ENCODE results near the gene GAS6. TPM values are rescaled to one million over a fixed set of nuclear protein-coding genes. Genes with fewer than 3 reads are reported as not detected.

The GAS6 gene
- total RNA-seq, 3 donors from 2014 or later = 101 to 168 (median 113) TPM

DNA sequence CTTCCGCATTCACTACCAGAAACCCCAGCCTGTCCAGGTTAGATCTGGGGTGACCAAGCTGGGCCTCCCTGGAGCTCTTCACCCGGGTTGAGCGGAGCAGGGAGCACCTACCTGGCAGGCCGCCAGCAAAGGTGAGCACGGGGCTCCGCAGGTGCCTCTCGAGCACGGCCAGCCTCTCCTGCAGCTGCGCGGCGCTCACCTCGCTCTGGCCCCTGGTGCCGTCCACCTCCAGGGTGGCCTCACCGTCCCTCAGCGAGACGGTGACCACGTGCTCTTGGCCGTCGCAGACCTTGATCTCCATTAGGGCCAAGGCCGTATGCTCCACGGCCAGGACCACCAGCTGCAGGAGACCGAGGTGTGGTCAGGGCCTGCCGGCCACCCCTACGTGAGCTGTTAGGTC lies 42.0 kb downstream of the GAS6 start:
- intact Hi-C loops (cut with DNase I, micrococcal nuclease) = no loop called here
- ATAC-seq (no peak), DNase-seq (no peak)
- H3K4me1 ChIP-seq (ENCODE audit: low read depth) = no peaks in the 10 kb centered on the region
- no peaks in the 10 kb centered on the region for H3K9me3 ChIP-seq
- no peaks in the 10 kb centered on the region for H3K36me3 ChIP-seq (ENCODE audit: low read depth)
- no peak overlapping the region for H3K4me3 ChIP-seq
- TF ChIP-seq, protein P1, sequence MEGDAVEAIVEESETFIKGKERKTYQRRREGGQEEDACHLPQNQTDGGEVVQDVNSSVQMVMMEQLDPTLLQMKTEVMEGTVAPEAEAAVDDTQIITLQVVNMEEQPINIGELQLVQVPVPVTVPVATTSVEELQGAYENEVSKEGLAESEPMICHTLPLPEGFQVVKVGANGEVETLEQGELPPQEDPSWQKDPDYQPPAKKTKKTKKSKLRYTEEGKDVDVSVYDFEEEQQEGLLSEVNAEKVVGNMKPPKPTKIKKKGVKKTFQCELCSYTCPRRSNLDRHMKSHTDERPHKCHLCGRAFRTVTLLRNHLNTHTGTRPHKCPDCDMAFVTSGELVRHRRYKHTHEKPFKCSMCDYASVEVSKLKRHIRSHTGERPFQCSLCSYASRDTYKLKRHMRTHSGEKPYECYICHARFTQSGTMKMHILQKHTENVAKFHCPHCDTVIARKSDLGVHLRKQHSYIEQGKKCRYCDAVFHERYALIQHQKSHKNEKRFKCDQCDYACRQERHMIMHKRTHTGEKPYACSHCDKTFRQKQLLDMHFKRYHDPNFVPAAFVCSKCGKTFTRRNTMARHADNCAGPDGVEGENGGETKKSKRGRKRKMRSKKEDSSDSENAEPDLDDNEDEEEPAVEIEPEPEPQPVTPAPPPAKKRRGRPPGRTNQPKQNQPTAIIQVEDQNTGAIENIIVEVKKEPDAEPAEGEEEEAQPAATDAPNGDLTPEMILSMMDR (IDR thresholded peaks at IDR 0.05) = no peak

DNA sequence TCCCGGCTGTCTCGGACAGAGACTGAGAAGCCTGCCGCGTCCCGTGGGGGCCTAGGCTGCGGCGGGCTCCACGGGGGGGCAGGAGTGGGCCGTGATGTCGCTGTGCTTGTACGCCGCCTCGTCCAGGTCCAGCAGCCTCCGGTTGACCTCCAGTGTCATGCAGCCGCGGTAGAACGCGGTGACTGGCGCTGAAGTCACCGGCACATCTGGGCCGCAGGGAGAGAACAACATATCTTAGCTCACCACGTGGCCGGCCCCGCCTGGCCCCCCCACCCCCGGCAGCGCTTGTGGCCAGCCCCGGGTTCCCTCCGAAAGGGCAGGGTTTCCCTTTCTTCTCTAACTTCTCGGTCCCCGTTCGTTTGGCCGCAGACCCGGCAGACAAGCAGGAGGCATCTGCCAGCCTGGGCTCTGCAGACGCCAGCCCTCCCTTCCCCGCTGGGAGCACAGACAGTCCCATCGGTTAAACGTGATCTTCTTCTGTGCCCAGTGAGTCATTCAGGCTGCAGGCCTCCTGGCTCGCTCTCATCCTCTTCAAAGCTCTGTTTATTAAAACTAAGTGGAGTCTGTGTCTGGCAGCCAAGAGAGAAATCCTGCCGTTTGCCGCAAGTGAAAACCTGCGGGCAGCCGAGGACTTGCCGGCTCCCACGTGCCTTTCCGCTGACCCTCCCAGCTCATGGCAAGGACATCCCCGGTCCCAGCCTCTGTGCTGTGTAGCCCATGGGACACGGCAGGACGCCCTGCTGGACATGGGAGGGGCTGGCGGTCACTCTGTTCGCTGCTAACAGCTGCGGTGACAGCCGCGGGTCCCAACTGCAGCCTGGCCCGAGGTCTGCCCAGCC lies 42.8 kb downstream of the GAS6 start:
- no peaks in the 10 kb centered on the region for H3K4me1 ChIP-seq (ENCODE audit: low read depth)
- intact Hi-C loops (cut with DNase I, micrococcal nuclease) = no loop called here
- no peaks in the 10 kb centered on the region for H3K36me3 ChIP-seq (ENCODE audit: low read depth)
- ATAC-seq = peak; percentile 34
- no peaks in the 10 kb centered on the region for H3K9me3 ChIP-seq
- no peak overlapping the region for H3K4me3 ChIP-seq
- DNase-seq = peak in 2 of 3 donors; percentile 44 to 73
- TF ChIP-seq, protein P1 (IDR thresholded peaks at IDR 0.05) = no peak

DNA sequence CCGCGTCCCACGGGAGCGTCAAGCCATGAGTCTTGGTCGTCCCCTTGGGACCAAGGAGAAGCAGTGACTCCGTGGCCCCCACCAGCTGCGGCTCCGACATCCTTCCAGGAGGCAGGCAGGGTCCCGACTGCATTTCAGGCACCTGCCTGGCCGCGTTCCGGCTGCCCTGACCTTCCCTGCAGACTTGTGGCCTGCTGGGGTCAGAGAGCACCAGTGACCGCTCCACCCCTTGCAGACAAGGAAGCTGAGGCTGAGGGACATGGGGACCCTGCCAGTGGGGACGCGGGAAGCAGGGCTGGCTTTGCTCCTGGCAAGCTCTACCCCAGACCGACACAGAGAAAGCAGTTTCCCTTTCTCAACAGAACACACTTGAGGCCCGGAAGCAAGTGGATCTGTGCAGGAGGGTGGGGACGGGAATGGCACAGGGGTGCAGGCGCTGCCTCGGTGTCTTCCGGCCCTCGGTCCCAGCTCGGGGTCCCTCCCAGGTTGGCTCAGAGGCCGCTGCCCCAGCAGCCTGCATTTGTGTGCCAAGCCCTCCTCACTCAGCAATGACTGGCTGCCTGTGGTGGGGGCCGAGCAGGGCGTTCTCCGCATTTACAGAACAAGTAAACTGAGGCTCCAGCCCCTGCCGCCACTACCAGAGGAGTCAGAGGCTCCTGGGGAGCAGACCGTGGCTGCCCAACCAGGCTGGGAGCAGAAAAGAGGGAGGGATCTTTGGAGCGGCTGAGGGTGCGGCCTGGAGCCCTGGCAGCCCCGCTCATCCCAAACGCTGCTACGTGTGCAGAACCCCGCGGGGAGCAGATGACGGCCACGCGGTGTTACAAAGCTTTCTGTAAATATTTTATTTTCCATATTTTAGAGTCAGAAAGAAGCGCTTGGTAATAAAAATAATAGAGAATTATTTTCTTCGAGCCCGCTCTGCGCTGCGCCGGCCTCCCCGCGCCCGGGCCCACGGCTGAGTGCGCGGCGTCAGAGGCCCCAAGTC lies 43.9 kb downstream of the GAS6 start:
- H3K9me3 ChIP-seq = no peaks in the 10 kb centered on the region
- intact Hi-C loops (cut with DNase I, micrococcal nuclease) = loop anchor here in 1 of 2 donors (5.0 to 10.0 kb wide), 2 partner anchors 115 to 407 kb away; no protein-coding TSS in a partner anchor
- no peak for DNase-seq
- TF ChIP-seq, protein P1 (IDR thresholded peaks at IDR 0.05) = no peak
- no peaks in the 10 kb centered on the region for H3K4me1 ChIP-seq (ENCODE audit: low read depth)
- no peaks in the 10 kb centered on the region for H3K36me3 ChIP-seq (ENCODE audit: low read depth)
- ATAC-seq = no peak
- no peak overlapping the region for H3K4me3 ChIP-seq

DNA sequence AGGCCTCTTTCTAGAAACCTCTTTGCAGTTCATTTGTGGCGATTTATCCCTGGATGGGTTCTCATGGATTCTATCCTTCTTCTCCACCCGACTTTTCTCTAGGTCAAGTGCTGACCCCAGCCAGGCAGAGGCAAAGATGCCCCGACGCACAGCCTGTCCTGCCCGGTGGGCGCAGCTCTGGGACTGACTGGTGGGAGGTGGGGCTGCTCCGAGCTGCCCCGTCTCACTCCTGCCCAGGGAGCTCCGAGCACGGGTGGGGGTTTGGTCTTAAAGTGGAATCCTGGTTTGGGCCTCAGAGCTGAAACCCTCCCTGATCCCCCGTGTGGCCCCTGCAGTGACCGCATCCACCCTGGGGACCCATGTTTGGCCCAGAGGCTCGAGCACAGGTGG lies 44.5 kb downstream of the GAS6 start:
- no peak overlapping the region for H3K4me3 ChIP-seq
- H3K9me3 ChIP-seq = no peaks in the 10 kb centered on the region
- no peaks in the 10 kb centered on the region for H3K4me1 ChIP-seq (ENCODE audit: low read depth)
- ATAC-seq = no peak
- intact Hi-C loops (cut with DNase I, micrococcal nuclease) = loop anchor here in 1 of 2 donors (5.0 to 10.0 kb wide), 2 partner anchors 115 to 408 kb away; no protein-coding TSS in a partner anchor
- no peak for DNase-seq
- no peaks in the 10 kb centered on the region for H3K36me3 ChIP-seq (ENCODE audit: low read depth)
- TF ChIP-seq, protein P1 (IDR thresholded peaks at IDR 0.05) = no peak

DNA sequence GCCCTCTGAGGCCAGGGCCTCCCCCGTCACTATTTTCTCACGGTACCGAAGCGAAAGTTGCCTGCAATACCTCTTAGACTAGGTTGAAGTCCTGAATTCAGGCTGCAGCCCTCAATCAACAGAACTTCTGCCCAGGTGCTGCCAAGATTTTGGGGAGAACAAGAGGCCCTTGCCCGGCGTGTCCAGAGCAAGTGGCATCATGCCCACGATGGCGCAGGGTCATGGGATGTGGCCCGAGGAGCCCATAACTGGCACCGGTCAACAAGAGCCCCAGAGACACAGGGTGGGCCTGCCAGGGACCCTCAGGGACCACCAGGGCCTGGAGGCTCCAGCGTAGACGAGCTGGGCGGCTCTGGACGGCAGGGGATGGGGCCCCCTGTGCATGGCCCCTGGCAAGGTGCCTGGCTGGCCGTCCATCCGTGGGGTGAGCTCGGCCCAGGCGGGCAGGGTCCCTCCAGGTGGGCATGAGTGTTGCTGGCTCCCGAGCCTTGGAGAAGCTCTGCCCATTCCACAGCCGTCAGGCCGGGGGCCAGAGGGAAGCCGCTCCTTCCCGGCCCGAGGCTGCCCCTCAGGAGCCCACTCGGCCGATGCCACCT lies 45.1 kb downstream of the GAS6 start:
- intact Hi-C loops (cut with DNase I, micrococcal nuclease) = loop anchor here in 1 of 2 donors (5.0 to 10.0 kb wide), 2 partner anchors 116 to 409 kb away; no protein-coding TSS in a partner anchor
- no peaks in the 10 kb centered on the region for H3K4me1 ChIP-seq (ENCODE audit: low read depth)
- TF ChIP-seq, protein P1 (IDR thresholded peaks at IDR 0.05) = no peak
- H3K36me3 ChIP-seq (ENCODE audit: low read depth) = no peaks in the 10 kb centered on the region
- no peak overlapping the region for H3K4me3 ChIP-seq
- ATAC-seq (no peak), DNase-seq (no peak)
- no peaks in the 10 kb centered on the region for H3K9me3 ChIP-seq
